GM23338 (cell line): Measurements from ENCODE around the gene ALG14. TPM values are rescaled to one million over a fixed set of nuclear protein-coding genes. Genes with fewer than 3 reads are reported as not detected.

ENCODE experiments used
- ATAC-seq: fragments of 200-7000 bp; cut with Tn5 transposase; 3 replicates; pipeline ENCODE4 v1.9.1; 2020
- DNase-seq: peaks from one replicate; pipeline ENCODE4 v3.0.0-alpha.2; 2015; ENCODE audit warnings: low spot score
- H2AFZ ChIP-seq: fragments of 200-600 bp; sonication (generic); 2 replicates; pipeline ENCODE4 v1.8.0; 2016; ENCODE audit warnings: antibody characterized with exemption, mild to moderate bottlenecking, moderate library complexity
- H3F3A ChIP-seq: fragments of 200-600 bp; sonication (generic); replicated peaks from 2 replicates; pipeline ENCODE4 v1.8.0; 2017; ENCODE audit warnings: antibody characterized with exemption, mixed run types, low read depth
- H3K27ac ChIP-seq: fragments of 200-600 bp; sonication (generic); 2 replicates; pipeline ENCODE4 v1.6.1; 2016; ENCODE audit warnings: low read depth
- H3K27me3 ChIP-seq: fragments of 200-600 bp; sonication (generic); 2 replicates; pipeline ENCODE4 v1.8.0; 2016; ENCODE audit warnings: mild to moderate bottlenecking, mixed run types, moderate library complexity; ENCODE audit not compliant: insufficient read depth
- H3K36me3 ChIP-seq: fragments of 200-600 bp; sonication (generic); 2 replicates; pipeline ENCODE4 v1.8.0; 2016; ENCODE audit warnings: mild to moderate bottlenecking; ENCODE audit not compliant: insufficient read depth
- H3K4me1 ChIP-seq: fragments of 200-600 bp; sonication (generic); 2 replicates; pipeline ENCODE4 v1.8.0; 2016; ENCODE audit warnings: mild to moderate bottlenecking, moderate library complexity; ENCODE audit not compliant: insufficient read depth
- H3K4me2 ChIP-seq: fragments of 200-600 bp; sonication (generic); 2 replicates; pipeline ENCODE4 v1.7.1; 2017; ENCODE audit warnings: mixed run types
- H3K4me3 ChIP-seq: fragments of 200-600 bp; sonication (generic); 2 replicates; pipeline ENCODE4 v1.6.1; 2016; ENCODE audit warnings: mixed run types
- H3K79me2 ChIP-seq: fragments of 200-600 bp; sonication (generic); replicated peaks from 2 replicates; pipeline ENCODE4 v1.8.0; 2017; ENCODE audit warnings: mild to moderate bottlenecking; ENCODE audit not compliant: insufficient read depth
- H3K9me2 ChIP-seq: fragments of 200-600 bp; sonication (generic); 2 replicates; pipeline ENCODE4 v1.8.0; 2017; ENCODE audit not compliant: insufficient read depth
- H4K20me1 ChIP-seq: fragments of 200-600 bp; sonication (generic); replicated peaks from 2 replicates; pipeline ENCODE4 v1.8.0; 2017; ENCODE audit warnings: mild to moderate bottlenecking; ENCODE audit not compliant: insufficient read depth
- H3K27ac Mint-ChIP-seq: 2 replicates; pipeline ENCODE4 v1.8.0; 2020; ENCODE audit warnings: inconsistent platforms, mild to moderate bottlenecking, moderate library complexity, mixed read lengths
- H3K27me3 Mint-ChIP-seq: 3 replicates; pipeline ENCODE4 v1.8.0; 2022; ENCODE audit warnings: low read depth, mild to moderate bottlenecking, moderate library complexity, mixed read lengths, inconsistent platforms; ENCODE audit not compliant: insufficient read depth, poor library complexity
- H3K36me3 Mint-ChIP-seq: 3 replicates; pipeline ENCODE4 v1.8.0; 2021; ENCODE audit warnings: low read depth, mild to moderate bottlenecking, inconsistent platforms, moderate library complexity, mixed read lengths
- H3K4me1 Mint-ChIP-seq: 3 replicates; pipeline ENCODE4 v1.8.0; 2020; ENCODE audit warnings: mild to moderate bottlenecking, inconsistent platforms, mixed read lengths
- H3K4me3 Mint-ChIP-seq: 3 replicates; pipeline ENCODE4 v1.8.0; 2021; ENCODE audit warnings: moderate library complexity, mild to moderate bottlenecking, inconsistent platforms, mixed read lengths
- H3K9me3 Mint-ChIP-seq: 3 replicates; pipeline ENCODE4 v1.8.0; 2020; ENCODE audit warnings: moderate library complexity, mild to moderate bottlenecking, inconsistent platforms, mixed read lengths
- CREB1 ChIP-seq: fragments of 250-450 bp; sonication (Bioruptor Pico); IDR thresholded peaks from 2 replicates; pipeline ENCODE4 v1.5.0; 2020; ENCODE audit warnings: low read depth, mild to moderate bottlenecking, moderate library complexity
- EZH2 ChIP-seq: fragments of 200-600 bp; sonication (generic); IDR thresholded peaks from one replicate; pipeline ENCODE4 v1.8.0; 2017; ENCODE audit warnings: antibody characterized with exemption, mild to moderate bottlenecking, low read depth; ENCODE audit not compliant: unreplicated experiment
- EZH2phosphoT487 ChIP-seq: fragments of 200-600 bp; sonication (generic); IDR thresholded peaks from one replicate; pipeline ENCODE4 v1.8.1; 2018; ENCODE audit warnings: antibody characterized with exemption; ENCODE audit not compliant: unreplicated experiment
- JUNB ChIP-seq: IDR thresholded peaks from one replicate; pipeline ENCODE4 v1.6.1; 2016; ENCODE audit warnings: antibody characterized with exemption; ENCODE audit not compliant: unreplicated experiment
- NANOG ChIP-seq: IDR thresholded peaks from 2 replicates; pipeline ENCODE4 v1.6.1; 2016; ENCODE audit warnings: antibody characterized with exemption, borderline replicate concordance
- POLR2AphosphoS5 ChIP-seq: IDR thresholded peaks from 2 replicates; pipeline ENCODE4 v1.6.1; 2016; ENCODE audit warnings: antibody characterized with exemption, low read depth
- REST ChIP-seq: IDR thresholded peaks from one replicate; pipeline ENCODE4 v1.6.1; 2018; ENCODE audit warnings: antibody characterized with exemption; ENCODE audit not compliant: unreplicated experiment
- STAT1 ChIP-seq: IDR thresholded peaks from one replicate; pipeline ENCODE4 v1.6.1; 2016; ENCODE audit warnings: antibody characterized with exemption; ENCODE audit not compliant: unreplicated experiment
- ZNF114 ChIP-seq: fragments of 250-450 bp; sonication (Bioruptor Pico); IDR thresholded peaks from 2 replicates; pipeline ENCODE4 v1.5.0; 2020; ENCODE audit warnings: mild to moderate bottlenecking, moderate library complexity
- ZNF331 ChIP-seq: fragments of 250-450 bp; sonication (Bioruptor Pico); IDR thresholded peaks from 2 replicates; pipeline ENCODE4 v1.5.0; 2020; ENCODE audit warnings: low read depth, mild to moderate bottlenecking, moderate library complexity
- polyA plus RNA-seq: library from polyadenylated mRNA; unstranded; fragments of >200 nt; fragmentation: Nextera tagmentation; extraction: Ambion mirVana; gene quantifications from 2 replicates; pipeline ENCODE4 v1.2.1, GENCODE V29; 2016
- total RNA-seq: library from RNA; depleted of rRNA; stranded (reverse); fragments of >200 nt; shearing (Covaris generic); gene quantifications from 2 replicates; pipeline ENCODE4 v1.2.3, GENCODE V29; 2014
- TF ChIP-seq, protein P1 (sequence below), 2 experiments: fragments of 200-600 bp in 1 of 2; sonication (generic) in 1 of 2; conservative IDR thresholded peaks; 2 replicates each; pipeline versions ENCODE4 v1.5.1 to v1.6.1; 2016 to 2017; ENCODE audit warnings: antibody characterized with exemption in 2 of 2, low read depth in 2 of 2, mild to moderate bottlenecking in 2 of 2, moderate library complexity in 1 of 2
- TF ChIP-seq, protein P2 (sequence below): IDR thresholded peaks from 2 replicates; pipeline ENCODE4 v1.6.1; 2016; ENCODE audit warnings: antibody characterized with exemption

The ALG14 gene
- total and polyA plus RNA-seq, 2 experiments from 2014 or later = 0.42 to 2.8 TPM

DNA sequence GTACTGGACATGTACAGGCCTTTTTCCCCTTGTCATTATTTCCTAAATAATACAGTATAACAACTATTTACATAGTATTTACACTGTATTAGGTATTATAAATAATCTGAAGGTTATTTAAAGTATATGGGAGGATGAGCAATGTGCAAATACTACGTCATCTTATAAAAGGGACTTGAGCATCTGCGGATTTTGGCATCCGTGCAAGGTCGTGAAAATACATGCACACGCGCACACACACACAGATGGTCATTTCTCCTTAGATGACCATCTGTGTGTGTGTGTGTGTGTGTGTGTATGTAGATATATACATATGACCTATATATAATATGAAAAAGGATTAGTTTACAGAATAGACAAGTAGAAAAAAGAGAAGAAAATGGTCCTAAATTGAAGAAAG lies 15.4 kb downstream of the ALG14 start:
- H3K27ac Mint-ChIP-seq = no peak overlapping the region
- Histone ChIP-seq H2AFZ (no peak overlapping the region), H3K27me3 (no peaks in the 10 kb centered on the region), H3K36me3 (no peaks in the 10 kb centered on the region), H3K4me2 (no peak overlapping the region), H3K79me2 (no peaks in the 10 kb centered on the region), H3F3A (no peaks in the 10 kb centered on the region), H3K4me3 (no peak overlapping the region), H4K20me1 (no peaks in the 10 kb centered on the region), H3K4me1 (no peaks in the 10 kb centered on the region), H3K27ac (no peak overlapping the region), H3K9me2 (no peaks in the 10 kb centered on the region)
- DNase-seq = no peak
- TF ChIP-seq POLR2AphosphoS5 (no peak), NANOG (no peak)
- no peaks in the 10 kb centered on the region for H3K4me1 Mint-ChIP-seq
- H3K27me3 Mint-ChIP-seq = peaks cover 3% of the 10 kb centered on the region
- ATAC-seq = no peak
- no peaks in the 10 kb centered on the region for H3K36me3 Mint-ChIP-seq
- no peak overlapping the region for H3K4me3 Mint-ChIP-seq
- H3K9me3 Mint-ChIP-seq = no peaks in the 10 kb centered on the region

GRCh38 chr1:95049935-95050334 lies 22.8 kb downstream of the ALG14 start:
- H3F3A ChIP-seq = no peaks in the 10 kb centered on the region
- ATAC-seq = no peak
- H3K4me2 ChIP-seq = no peak overlapping the region
- Mint-ChIP-seq H3K9me3 (no peaks in the 10 kb centered on the region), H3K27me3 (no peaks in the 10 kb centered on the region), H3K36me3 (no peaks in the 10 kb centered on the region), H3K4me1 (no peaks in the 10 kb centered on the region), H3K27ac (no peak overlapping the region), H3K4me3 (no peak overlapping the region)
- H2AFZ ChIP-seq = no peak overlapping the region
- no peak overlapping the region for H3K4me3 ChIP-seq
- no peaks in the 10 kb centered on the region for H4K20me1 ChIP-seq
- no peaks in the 10 kb centered on the region for H3K4me1 ChIP-seq
- no peaks in the 10 kb centered on the region for H3K79me2 ChIP-seq
- no peaks in the 10 kb centered on the region for H3K36me3 ChIP-seq
- no peak for DNase-seq
- no peak overlapping the region for H3K27ac ChIP-seq
- no peaks in the 10 kb centered on the region for H3K9me2 ChIP-seq
- no peaks in the 10 kb centered on the region for H3K27me3 ChIP-seq
- TF ChIP-seq STAT1 = no peak
- no peak for TF ChIP-seq ZNF331
- TF ChIP-seq, protein P1, sequence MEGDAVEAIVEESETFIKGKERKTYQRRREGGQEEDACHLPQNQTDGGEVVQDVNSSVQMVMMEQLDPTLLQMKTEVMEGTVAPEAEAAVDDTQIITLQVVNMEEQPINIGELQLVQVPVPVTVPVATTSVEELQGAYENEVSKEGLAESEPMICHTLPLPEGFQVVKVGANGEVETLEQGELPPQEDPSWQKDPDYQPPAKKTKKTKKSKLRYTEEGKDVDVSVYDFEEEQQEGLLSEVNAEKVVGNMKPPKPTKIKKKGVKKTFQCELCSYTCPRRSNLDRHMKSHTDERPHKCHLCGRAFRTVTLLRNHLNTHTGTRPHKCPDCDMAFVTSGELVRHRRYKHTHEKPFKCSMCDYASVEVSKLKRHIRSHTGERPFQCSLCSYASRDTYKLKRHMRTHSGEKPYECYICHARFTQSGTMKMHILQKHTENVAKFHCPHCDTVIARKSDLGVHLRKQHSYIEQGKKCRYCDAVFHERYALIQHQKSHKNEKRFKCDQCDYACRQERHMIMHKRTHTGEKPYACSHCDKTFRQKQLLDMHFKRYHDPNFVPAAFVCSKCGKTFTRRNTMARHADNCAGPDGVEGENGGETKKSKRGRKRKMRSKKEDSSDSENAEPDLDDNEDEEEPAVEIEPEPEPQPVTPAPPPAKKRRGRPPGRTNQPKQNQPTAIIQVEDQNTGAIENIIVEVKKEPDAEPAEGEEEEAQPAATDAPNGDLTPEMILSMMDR (conservative IDR thresholded peaks at IDR 0.05; ENCODE audit: low read depth in 2 of 2) = no peak
- no peak for TF ChIP-seq EZH2
- no peak for TF ChIP-seq NANOG
- TF ChIP-seq REST = no peak
- TF ChIP-seq CREB1 (CRISPR knock-in tag) = no peak
- TF ChIP-seq, protein P2, sequence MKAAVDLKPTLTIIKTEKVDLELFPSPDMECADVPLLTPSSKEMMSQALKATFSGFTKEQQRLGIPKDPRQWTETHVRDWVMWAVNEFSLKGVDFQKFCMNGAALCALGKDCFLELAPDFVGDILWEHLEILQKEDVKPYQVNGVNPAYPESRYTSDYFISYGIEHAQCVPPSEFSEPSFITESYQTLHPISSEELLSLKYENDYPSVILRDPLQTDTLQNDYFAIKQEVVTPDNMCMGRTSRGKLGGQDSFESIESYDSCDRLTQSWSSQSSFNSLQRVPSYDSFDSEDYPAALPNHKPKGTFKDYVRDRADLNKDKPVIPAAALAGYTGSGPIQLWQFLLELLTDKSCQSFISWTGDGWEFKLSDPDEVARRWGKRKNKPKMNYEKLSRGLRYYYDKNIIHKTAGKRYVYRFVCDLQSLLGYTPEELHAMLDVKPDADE = no peak
- TF ChIP-seq JUNB = no peak
- no peak for TF ChIP-seq EZH2phosphoT487
- no peak for TF ChIP-seq ZNF114 (CRISPR knock-in tag)
- no peak for TF ChIP-seq POLR2AphosphoS5
